ENCODE data around the gene TENT4A.

GRCh38 chr5:6701491-6701890, 11.7 kb upstream of the TENT4A start:
- TF ChIP-seq POLR2A (IDR thresholded peaks at IDR 0.05) (no peak), CTCF (IDR thresholded peaks at IDR 0.05) (no peak)

All from esophagus squamous epithelium (tissue), 4 donors.